GM21526 (cell line): ENCODE measurements around the gene RBSN.

ENCODE experiments used
- ATAC-seq: cut with Tn5 transposase; IDR thresholded peaks from one replicate; pipeline ENCODE4 v1.9.1; 2021; ENCODE audit warnings: moderate library complexity; ENCODE audit not compliant: unreplicated experiment, low FRiP score

Gene RBSN

DNA sequence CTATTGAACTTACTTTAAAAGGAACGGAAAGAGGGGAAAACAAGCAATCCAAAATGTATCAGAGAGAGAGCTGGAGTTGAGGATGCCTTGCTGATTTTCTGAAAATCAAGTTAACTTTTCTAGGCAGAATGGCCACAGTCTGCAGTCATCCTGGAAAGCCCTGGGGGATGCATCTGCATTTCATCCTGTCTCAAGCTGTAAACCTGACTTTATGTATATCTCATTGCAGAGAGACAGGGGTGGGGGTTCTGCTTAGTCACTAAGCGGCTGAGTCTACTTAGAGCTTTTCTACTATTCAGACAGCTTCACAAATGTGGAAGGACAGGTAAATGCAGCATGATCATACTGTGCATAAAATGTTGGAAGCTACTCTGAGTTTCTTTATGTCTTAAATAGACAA lies 75.2 kb downstream of the RBSN start:
- ATAC-seq = no peak

DNA sequence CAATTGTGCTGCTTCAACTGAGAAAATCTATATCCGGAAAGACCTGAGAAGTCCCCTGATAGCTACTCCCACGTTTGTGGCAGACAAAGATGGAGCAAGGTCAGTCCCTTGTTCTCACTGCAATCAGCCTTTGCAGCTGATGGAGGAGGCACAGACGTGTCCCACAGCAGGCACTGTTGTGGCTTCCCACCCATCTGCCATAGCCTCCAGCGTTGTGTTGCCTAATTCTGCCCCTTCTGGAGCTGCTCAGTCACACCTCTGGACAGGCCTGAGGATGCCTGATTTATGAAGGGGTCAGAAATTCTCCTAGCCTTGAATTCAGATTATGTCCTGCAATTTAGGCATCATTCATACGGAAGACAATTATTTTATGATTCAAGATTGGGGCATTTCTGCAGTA lies 75.7 kb downstream of the RBSN start:
- no peak for ATAC-seq
